Measurements from ENCODE around the gene SF3A1. TPM values are rescaled to one million over a fixed set of nuclear protein-coding genes. Genes with fewer than 3 reads are reported as not detected.

Gene SF3A1
- total and polyA plus RNA-seq, 3 donors from 2014 or later, result 159 to 272 (median 174) TPM

DNA sequence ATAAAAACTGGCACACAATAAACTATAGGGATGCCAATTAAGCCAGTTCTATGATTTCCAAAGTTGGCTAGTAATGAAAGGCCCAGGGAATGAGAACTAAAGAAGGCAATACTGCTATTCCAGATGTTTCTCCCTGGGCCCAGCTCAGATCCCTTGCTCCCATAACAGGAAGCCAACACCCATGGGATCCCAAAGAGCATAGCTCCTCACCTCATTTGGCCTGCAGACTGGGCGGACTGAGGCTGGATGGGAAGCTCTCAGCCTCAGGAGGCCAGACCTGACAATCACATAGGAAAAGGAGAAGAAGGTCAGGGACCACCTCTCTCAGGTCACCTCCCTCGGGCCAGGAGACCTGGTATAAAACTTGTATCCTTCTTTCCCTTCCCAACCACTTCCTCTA is 35.2 kb downstream of the SF3A1 start:
- TF ChIP-seq, protein P1, sequence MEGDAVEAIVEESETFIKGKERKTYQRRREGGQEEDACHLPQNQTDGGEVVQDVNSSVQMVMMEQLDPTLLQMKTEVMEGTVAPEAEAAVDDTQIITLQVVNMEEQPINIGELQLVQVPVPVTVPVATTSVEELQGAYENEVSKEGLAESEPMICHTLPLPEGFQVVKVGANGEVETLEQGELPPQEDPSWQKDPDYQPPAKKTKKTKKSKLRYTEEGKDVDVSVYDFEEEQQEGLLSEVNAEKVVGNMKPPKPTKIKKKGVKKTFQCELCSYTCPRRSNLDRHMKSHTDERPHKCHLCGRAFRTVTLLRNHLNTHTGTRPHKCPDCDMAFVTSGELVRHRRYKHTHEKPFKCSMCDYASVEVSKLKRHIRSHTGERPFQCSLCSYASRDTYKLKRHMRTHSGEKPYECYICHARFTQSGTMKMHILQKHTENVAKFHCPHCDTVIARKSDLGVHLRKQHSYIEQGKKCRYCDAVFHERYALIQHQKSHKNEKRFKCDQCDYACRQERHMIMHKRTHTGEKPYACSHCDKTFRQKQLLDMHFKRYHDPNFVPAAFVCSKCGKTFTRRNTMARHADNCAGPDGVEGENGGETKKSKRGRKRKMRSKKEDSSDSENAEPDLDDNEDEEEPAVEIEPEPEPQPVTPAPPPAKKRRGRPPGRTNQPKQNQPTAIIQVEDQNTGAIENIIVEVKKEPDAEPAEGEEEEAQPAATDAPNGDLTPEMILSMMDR (IDR thresholded peaks at IDR 0.05), result no peak
- TF ChIP-seq POLR2A (IDR thresholded peaks at IDR 0.05), result no peak
- peaks cover 70% of the 10 kb centered on the region for H3K4me1 ChIP-seq
- intact Hi-C loops (cut with DNase I; ENCODE audit: low total_unique reads), result no loop called here
- H3K4me3 ChIP-seq, result no peak overlapping the region
- no peak for DNase-seq
- peak overlapping the region in 1 of 2 donors; percentile 39 for H3K27ac ChIP-seq
- no peaks in the 10 kb centered on the region for H3K36me3 ChIP-seq (ENCODE audit: low read depth, missing control alignments)
- no peaks in the 10 kb centered on the region for H3K9me3 ChIP-seq
- WGBS, 2 donors, result 70 to 80% methylated on average over 1 to 2 of the region's 2 CpGs
- no peaks in the 10 kb centered on the region for H3K27me3 ChIP-seq

DNA sequence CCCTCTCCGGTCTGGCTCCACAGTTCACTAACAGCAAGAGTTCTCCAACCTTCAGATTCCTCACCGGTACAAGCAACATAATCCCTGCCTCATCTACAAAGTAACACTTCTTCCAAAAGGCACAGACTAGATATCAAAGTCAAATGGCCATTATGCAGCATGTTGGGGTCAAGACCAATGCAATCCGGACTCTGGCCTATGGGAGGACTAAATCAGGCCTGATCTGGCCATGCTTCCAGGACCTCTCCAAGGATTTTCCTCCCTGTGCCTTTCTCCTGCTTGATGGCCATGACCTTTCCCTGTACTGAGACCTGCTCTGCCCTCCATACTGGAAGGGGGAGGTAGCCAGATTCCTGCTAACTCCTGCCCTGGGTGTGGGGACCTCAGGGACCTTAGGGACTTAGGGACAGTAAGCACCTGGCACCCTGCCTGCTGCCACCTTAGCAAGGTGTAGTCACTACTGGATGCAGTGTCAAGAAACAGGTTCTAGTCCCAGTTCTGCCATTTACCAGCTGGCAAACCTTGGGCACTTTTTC is 36.6 kb downstream of the SF3A1 start:
- Histone ChIP-seq H3K27me3 (no peaks in the 10 kb centered on the region), H3K4me3 (no peak overlapping the region), H3K27ac (peak overlapping the region in 1 of 2 donors; percentile 39), H3K9me3 (no peaks in the 10 kb centered on the region), H3K36me3 (ENCODE audit: low read depth, missing control alignments) (no peaks in the 10 kb centered on the region), H3K4me1 (peaks cover 63% of the 10 kb centered on the region)
- no peak for DNase-seq
- intact Hi-C loops (cut with DNase I; ENCODE audit: low total_unique reads), result no loop called here
- no peak for TF ChIP-seq POLR2A (IDR thresholded peaks at IDR 0.05)
- TF ChIP-seq, protein P1 (IDR thresholded peaks at IDR 0.05), result no peak
- 54 to 56% methylated on average over 3 of the region's 3 CpGs for WGBS, 2 donors

DNA sequence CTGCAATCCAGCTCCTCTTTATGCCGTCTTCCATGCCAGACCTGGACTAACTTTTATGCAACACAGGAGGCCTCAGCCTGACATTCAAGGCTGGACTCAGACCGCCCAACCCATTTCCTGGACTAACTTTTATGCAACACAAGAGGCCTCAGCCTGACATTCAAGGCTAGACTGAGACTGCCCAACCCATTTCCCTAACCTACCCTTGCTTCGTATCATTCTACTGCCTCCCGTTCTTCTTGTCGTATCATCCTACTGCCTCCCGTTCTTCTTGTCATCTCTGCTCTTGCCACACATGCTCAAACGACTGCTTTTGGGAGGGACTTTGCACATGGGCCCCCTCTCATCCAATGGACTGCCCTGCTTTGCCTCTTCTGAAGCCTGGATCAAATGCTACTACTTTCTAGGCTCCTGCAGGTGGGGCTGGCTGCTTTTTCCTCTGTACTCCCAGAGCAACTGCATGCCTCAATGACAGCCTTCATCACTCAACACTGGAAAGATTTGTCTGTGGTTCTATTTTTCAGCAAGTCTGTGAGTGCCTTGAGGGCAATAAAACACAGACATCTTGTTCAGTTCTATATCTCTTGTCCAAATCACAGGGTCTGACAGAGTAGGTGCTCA is 37.8 kb downstream of the SF3A1 start:
- DNase-seq, result no peak
- intact Hi-C loops (cut with DNase I; ENCODE audit: low total_unique reads), result no loop called here
- H3K4me1 ChIP-seq, result peaks cover 56% of the 10 kb centered on the region
- 87 to 88% methylated on average over 7 of the region's 7 CpGs for WGBS, 2 donors
- no peak overlapping the region for H3K4me3 ChIP-seq
- no peaks in the 10 kb centered on the region for H3K9me3 ChIP-seq
- no peaks in the 10 kb centered on the region for H3K36me3 ChIP-seq (ENCODE audit: low read depth, missing control alignments)
- no peaks in the 10 kb centered on the region for H3K27me3 ChIP-seq
- TF ChIP-seq POLR2A (IDR thresholded peaks at IDR 0.05), result no peak
- TF ChIP-seq, protein P1 (IDR thresholded peaks at IDR 0.05), result no peak
- H3K27ac ChIP-seq, result peak overlapping the region in 1 of 2 donors; percentile 66

DNA sequence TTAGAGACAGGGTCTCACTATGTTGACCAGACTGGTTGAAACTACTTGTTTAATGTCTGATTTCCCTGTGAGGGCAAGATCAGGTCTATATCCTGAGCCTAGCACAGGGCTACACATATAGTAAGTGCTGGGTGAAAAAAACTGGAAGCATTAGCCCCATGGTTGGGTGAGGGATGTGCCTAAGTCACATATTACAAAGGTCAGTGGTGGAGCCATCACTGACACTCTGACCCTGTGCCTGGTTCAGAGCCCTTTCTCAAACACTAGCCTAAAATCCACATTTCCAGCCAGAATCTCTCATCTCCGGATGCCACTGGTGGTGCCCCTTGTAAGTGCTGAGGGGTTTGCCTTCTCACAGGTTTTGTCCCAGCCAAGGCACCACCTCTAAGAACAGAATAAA is 38.9 kb downstream of the SF3A1 start:
- intact Hi-C loops (cut with DNase I; ENCODE audit: low total_unique reads), result no loop called here
- no peak for TF ChIP-seq POLR2A (IDR thresholded peaks at IDR 0.05)
- TF ChIP-seq, protein P1 (IDR thresholded peaks at IDR 0.05), result no peak
- H3K27ac ChIP-seq, result peak overlapping the region in 1 of 2 donors; percentile 66
- no peaks in the 10 kb centered on the region for H3K27me3 ChIP-seq
- no peak overlapping the region for H3K4me3 ChIP-seq
- DNase-seq, result no peak
- H3K4me1 ChIP-seq, result peaks cover 55% of the 10 kb centered on the region
- 100% methylated on average over 1 of the region's 1 CpG for WGBS, 2 donors
- no peaks in the 10 kb centered on the region for H3K36me3 ChIP-seq (ENCODE audit: low read depth, missing control alignments)
- no peaks in the 10 kb centered on the region for H3K9me3 ChIP-seq

Measured in testis (tissue), 3 donors.